ENCODE results near the gene WDR81.
"Not testable (repeated sequence)": the region's sequence is repeated elsewhere in the genome, so short reads cannot be mapped to it uniquely, and the experiment has no call there.

Gene WDR81

GRCh38 chr17:1713878-1714426 is 10.6 kb upstream of the WDR81 start:
- peak; percentile 89 for DNase-seq

GRCh38 chr17:1714427-1714979 is 10.0 kb upstream of the WDR81 start:
- peak; percentile 100 for DNase-seq

DNA sequence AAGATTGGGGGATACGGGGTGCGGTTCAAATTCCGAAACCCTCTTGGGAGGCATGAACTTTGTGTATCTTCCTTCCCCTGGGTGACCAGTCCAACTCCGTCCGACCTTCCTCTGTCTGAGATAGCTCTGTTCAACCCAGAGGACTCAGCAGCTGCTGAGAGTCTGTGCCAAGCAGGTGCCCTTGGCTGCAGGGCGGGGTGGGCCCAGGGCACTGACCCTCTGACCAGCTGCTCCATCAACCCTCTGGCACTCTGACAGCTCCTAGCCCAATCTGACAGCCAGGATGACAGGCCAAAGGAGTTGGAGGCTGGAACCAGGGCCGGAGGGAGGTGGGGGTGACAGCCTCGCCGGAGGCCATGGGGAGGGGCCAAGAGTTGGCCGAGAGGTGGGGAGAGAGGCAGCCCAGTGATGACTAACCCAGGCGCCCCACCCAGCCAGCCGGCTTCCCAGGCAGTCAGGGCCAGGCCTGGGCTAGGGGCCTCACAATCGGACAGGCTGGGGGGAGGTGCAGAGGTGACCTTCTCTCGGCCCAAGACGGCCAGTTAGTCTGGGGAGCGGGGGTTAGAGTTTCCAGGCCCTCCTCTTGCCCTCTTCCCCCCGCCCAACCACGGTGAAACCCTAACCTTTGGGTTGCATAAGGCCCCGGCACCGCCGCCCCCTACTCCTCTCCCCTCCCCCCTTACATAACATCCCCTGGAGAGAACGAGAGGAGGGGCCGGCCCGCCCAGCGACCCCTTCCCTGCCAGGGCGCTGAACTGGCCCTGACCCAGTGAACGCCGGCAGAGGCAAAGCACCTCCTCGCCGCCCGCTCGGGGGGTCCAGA is 9.3 kb upstream of the WDR81 start:
- DNase-seq, result peak; percentile 98

DNA sequence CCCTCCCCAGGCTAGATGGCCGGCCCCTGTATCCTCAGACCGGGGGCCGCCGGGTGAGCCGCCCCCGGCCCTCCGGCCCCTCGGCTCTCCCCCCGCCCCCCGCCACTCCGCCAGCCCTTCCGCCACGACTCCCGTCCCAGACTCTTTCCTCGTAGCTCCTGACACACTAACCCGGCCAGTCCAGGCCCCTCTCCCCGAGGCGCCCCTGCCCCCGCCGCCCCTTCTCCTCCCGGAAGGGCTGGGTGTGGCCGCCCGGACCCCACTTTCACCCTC is 8.8 kb upstream of the WDR81 start:
- no peak for DNase-seq

DNA sequence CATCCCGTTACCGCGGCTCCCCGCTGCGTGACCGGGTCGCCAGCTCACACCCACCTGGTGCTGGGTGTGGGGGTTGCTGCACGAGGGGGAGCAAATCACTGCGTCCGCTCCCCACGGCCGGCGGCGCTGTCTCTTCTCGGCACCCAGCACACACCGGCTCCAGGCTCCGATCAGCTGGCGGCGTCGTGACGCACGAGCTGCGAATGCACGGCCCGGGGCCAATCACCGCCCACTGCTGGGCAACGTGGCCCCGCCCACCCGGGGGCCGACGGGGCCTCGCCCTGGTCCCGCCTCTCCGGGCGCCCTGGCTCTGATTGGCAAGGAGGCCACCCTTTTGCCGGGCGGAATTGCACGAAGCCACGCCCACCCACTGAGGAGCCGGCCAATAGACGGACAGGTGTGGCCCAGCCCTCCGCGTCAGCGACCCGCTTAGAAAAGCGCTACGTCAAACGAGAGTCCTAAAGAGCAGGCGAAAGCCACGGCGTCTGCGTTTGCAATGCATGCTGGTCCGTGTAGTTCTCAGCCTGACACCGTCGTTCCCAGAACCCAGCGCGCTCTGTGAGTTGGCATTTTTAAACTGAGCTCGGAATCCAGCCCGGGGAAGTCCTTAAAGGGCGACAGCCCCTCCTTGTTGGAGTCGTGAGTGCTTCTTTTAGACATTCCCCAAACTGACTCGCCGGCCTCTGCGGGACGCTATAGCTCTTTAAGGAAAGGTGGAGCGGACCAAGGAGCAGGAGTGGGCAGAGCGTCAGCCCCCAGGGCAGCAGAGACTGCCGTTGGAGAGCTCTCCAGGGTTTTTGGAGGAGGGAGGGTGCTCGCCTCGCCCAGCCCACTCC is 8.2 kb upstream of the WDR81 start:
- DNase-seq, result peak; percentile 100

DNA sequence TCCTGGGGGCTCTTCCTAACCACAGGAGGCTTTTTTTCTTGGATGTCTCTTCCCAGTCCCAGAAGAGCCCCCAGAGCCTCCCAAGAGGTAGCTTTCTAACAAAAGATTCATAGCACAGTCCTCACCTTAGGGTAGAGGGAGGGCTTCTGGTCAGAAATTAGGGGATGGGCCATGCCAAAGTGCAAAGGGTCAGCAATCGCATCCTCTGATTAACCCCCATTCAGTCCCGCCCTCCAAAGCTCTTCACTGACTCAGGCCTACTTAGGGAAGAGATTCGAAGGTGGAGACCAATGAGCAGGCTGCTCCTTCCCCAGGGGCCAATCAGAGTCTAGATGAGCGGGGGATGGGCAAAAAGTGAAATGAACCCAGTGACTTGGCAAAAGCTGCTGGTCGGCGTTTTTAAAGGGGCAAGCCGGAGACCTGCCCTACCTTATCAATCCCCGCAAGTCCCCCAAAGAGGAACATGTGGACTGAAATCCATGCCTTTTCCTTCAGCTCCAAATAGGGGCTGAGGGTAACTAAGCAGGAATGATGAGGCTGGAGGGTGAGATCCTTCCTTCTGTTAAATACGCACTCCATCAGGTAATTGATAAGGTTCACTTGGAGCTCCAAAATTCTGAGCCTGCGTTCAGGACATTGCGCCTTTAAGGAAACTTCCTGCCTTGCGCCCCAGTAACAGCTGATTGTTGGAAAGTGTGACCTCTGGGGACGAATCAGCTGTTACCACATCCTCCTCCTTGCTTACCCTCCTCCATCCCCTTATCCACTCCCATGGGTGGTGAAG is 7.4 kb upstream of the WDR81 start:
- peak; percentile 100 for DNase-seq

GRCh38 chr17:1718362-1719165 is 5.9 kb upstream of the WDR81 start:
- DNase-seq, result no peak

- peak; percentile 87 for DNase-seq
Observed at GRCh38 chr17:1720856-1721386, 3.6 kb upstream of the WDR81 start.

- not testable (repeated sequence) for DNase-seq
Observed at GRCh38 chr17:1722022-1722421, 2.5 kb upstream of the WDR81 start.

GRCh38 chr17:1724869-1725641 is 551 bp downstream of the WDR81 start:
- peak; percentile 81 for DNase-seq

- DNase-seq, result peak; percentile 52
Observed at GRCh38 chr17:1725642-1726511, 1.4 kb downstream of the WDR81 start.

DNA sequence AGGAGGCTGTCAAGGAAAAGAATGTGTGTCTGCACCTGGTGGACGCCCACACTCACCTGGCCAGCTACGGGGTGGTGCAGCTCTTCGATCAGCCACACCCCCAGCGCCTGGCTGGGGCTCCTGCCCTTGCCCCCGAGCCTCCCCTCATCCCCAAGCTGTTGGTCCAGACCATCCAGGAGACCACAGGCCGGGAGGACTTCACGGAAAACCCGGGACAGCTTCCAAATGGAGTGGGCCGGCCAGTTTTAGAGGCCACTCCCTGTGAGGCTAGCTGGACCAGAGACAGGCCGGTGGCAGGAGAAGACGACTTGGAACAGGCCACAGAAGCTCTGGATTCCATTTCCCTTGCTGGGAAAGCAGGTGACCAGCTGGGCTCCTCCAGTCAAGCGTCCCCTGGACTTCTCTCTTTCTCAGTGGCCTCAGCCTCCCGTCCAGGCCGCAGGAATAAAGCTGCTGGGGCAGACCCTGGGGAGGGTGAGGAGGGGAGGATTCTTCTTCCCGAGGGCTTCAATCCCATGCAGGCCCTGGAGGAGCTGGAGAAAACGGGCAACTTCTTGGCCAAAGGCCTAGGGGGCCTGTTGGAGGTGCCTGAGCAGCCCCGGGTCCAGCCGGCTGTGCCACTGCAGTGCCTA is 2.2 kb downstream of the WDR81 start:
- peak; percentile 55 for DNase-seq

GRCh38 chr17:1727258-1727789 is 2.8 kb downstream of the WDR81 start:
- DNase-seq, result peak; percentile 52

GRCh38 chr17:1727876-1728630 is 3.5 kb downstream of the WDR81 start:
- peak; percentile 56 for DNase-seq

DNA sequence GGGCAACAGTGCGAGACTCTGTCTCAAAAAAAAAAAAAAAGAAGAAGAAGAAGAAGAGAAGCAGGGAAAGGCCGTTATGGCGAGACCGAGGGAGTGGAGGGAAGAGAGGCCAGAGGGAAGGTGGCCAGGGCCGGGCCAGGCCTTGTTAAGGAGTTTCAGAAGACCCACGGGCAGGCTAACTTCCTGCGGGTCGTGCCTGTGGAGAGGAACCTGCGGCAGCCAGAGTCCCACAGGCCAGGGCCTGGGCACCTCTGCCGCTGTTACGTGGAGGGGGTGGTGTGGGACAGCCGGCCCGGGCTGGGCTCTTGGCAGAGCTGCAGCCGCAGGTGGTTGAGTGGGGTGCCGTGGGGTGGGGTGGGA is 5.4 kb downstream of the WDR81 start:
- DNase-seq, result no peak

GRCh38 chr17:1730326-1731193 is 6.1 kb downstream of the WDR81 start:
- no peak for DNase-seq

- no peak for DNase-seq
Observed at GRCh38 chr17:1731194-1731506, 6.6 kb downstream of the WDR81 start.

Data from islet precursor cell (in vitro differentiated cells).